Upper lobe of left lung (tissue), 6 donors: ENCODE data around the gene MTURN. TPM values are rescaled to one million over a fixed set of nuclear protein-coding genes. Genes with fewer than 3 reads are reported as not detected.

ENCODE experiments used
- ATAC-seq, 2 donors: fragments of 200-7000 bp; cut with Tn5 transposase; one replicate each; pipeline ENCODE4 v1.9.1; 2022; ENCODE audit warnings: mild to moderate bottlenecking in 2 of 2, moderate library complexity in 2 of 2; ENCODE audit not compliant: low FRiP score in 2 of 2
- DNase-seq, 2 donors: peaks; one replicate each; pipeline ENCODE4 v3.0.0-alpha.2; 2019 to 2020
- H3K27ac ChIP-seq, 4 donors: fragments of 200-600 bp; sonication (generic); one replicate each; pipeline ENCODE4 v1.5.1; 2016 to 2019
- H3K27me3 ChIP-seq, 4 donors: fragments of 200-600 bp; sonication (generic); one replicate each; pipeline ENCODE4 v1.5.1; 2017 to 2019
- H3K36me3 ChIP-seq, 4 donors: fragments of 200-600 bp; sonication (generic); one replicate each; pipeline ENCODE4 v1.5.1; 2016 to 2019
- H3K4me1 ChIP-seq, 4 donors: fragments of 200-600 bp; sonication (generic); one replicate each; pipeline ENCODE4 v1.5.1; 2018 to 2019
- H3K4me3 ChIP-seq, 4 donors: fragments of 200-600 bp; sonication (generic); one replicate each; pipeline ENCODE4 v1.5.1; 2017 to 2019; ENCODE audit warnings: mild to moderate bottlenecking in 2 of 4, moderate library complexity in 1 of 4
- H3K9me3 ChIP-seq, 4 donors: fragments of 200-600 bp; sonication (generic); one replicate each; pipeline ENCODE4 v1.5.1; 2018 to 2019
- CTCF ChIP-seq, 6 experiments: fragments of 450-650 bp in 4 of 6; fragments of 200-600 bp in 2 of 6; sonication (generic) in 2 of 6; IDR thresholded peaks; one replicate each; pipeline ENCODE4 v1.5.1; 2016 to 2019; ENCODE audit warnings: antibody characterized with exemption in 6 of 6
- EP300 ChIP-seq, 4 donors: sonication (generic); formaldehyde crosslinking; IDR thresholded peaks; one replicate each; pipeline ENCODE4 v1.5.1; 2017; ENCODE audit warnings: antibody characterized with exemption in 4 of 4, control low read depth in 2 of 4
- POLR2A ChIP-seq, 4 donors: fragments of 450-650 bp; IDR thresholded peaks; one replicate each; pipeline ENCODE4 v1.5.1; 2016 to 2017; ENCODE audit warnings: antibody characterized with exemption in 4 of 4, mild to moderate bottlenecking in 2 of 4
- POLR2AphosphoS5 ChIP-seq, 2 donors: sonication (generic); formaldehyde crosslinking; IDR thresholded peaks; one replicate each; pipeline ENCODE4 v1.5.1; 2017; ENCODE audit warnings: antibody characterized with exemption in 2 of 2
- WGBS, 2 donors: methylation state at CpG; one replicate each; pipeline ENCODE4 v1.1.5; 2017 to 2018; 5-methylcytosine and 5-hydroxymethylcytosine counted together
- total RNA-seq, 6 donors: library from RNA; depleted of rRNA in 4 of 6; stranded (reverse); fragments of >200 nt in 4 of 6; gene quantifications; one replicate each; pipeline versions ENCODE4 v1.1.0 to v1.2.1, GENCODE V29; 2016 to 2021
- donor health status: DM: no; HTN: no; CAD: no; lungs with moderate emphysema.
- donor health status: DM: no; HTN: yes; CAD: no; lungs with severe emphysema.

Gene MTURN
- total RNA-seq, 6 donors from 2014 or later, result 27.2 to 112 (median 39.6) TPM

GRCh38 chr7:30196408-30196807 lies 61.6 kb downstream of the MTURN start:
- H3K27ac ChIP-seq, result no peak overlapping the region
- ATAC-seq (no peak), DNase-seq (no peak)
- peaks cover 0 to 7% (median 2%) of the 10 kb centered on the region in 4 donors for H3K9me3 ChIP-seq
- H3K4me3 ChIP-seq, result no peak overlapping the region
- H3K36me3 ChIP-seq, result no peaks in the 10 kb centered on the region
- no peaks in the 10 kb centered on the region for H3K27me3 ChIP-seq
- H3K4me1 ChIP-seq, result no peaks in the 10 kb centered on the region
- TF ChIP-seq EP300 (IDR thresholded peaks at IDR 0.05) (no peak), CTCF (IDR thresholded peaks at IDR 0.05) (no peak)

GRCh38 chr7:30197438-30197837 lies 62.7 kb downstream of the MTURN start:
- Histone ChIP-seq H3K4me3 (no peak overlapping the region), H3K27ac (no peak overlapping the region), H3K4me1 (no peaks in the 10 kb centered on the region), H3K9me3 (peaks cover 0 to 7% (median 2%) of the 10 kb centered on the region in 4 donors), H3K36me3 (no peaks in the 10 kb centered on the region), H3K27me3 (no peaks in the 10 kb centered on the region)
- no peak for TF ChIP-seq POLR2A (IDR thresholded peaks at IDR 0.05)
- no peak for ATAC-seq
- WGBS, 2 donors, result 39 to 100% methylated on average over 1 of the region's 1 CpG
- no peak for DNase-seq

GRCh38 chr7:30199271-30199670 lies 64.5 kb downstream of the MTURN start:
- no peaks in the 10 kb centered on the region for H3K27me3 ChIP-seq
- TF ChIP-seq POLR2A (IDR thresholded peaks at IDR 0.05) (no peak), CTCF (IDR thresholded peaks at IDR 0.05) (no peak), POLR2AphosphoS5 (IDR thresholded peaks at IDR 0.05) (no peak), EP300 (IDR thresholded peaks at IDR 0.05) (no peak)
- ATAC-seq (no peak), DNase-seq (no peak)
- H3K36me3 ChIP-seq, result no peaks in the 10 kb centered on the region
- H3K9me3 ChIP-seq, result peaks cover 0 to 7% (median 2%) of the 10 kb centered on the region in 4 donors
- no peaks in the 10 kb centered on the region for H3K4me1 ChIP-seq
- no peak overlapping the region for H3K4me3 ChIP-seq
- H3K27ac ChIP-seq, result no peak overlapping the region
- WGBS, 2 donors, result 84 to 92% methylated on average over 2 to 3 of the region's 3 CpGs

DNA sequence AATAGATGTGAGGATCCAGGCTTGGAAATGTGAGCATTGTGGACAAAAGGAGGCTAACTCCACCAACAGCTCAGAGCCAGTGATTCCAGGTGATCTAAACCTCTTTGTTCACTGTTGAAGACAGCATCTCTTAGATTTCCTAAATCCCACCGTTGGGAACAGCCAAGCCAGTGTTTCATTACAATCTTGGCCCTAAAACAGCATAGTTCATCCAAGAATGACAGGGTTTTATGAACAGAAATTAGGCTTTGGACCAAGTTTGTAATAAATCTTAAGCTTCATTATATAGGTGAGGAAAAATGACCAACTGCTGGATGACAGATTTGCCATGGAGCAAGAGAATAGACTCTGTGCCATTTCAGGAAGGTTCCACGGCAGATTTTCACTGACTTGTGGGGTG lies 65.8 kb downstream of the MTURN start:
- TF ChIP-seq CTCF (IDR thresholded peaks at IDR 0.05) (no peak), POLR2AphosphoS5 (IDR thresholded peaks at IDR 0.05) (no peak), EP300 (IDR thresholded peaks at IDR 0.05) (no peak), POLR2A (IDR thresholded peaks at IDR 0.05) (no peak)
- Histone ChIP-seq H3K9me3 (peaks cover 0 to 7% (median 2%) of the 10 kb centered on the region in 4 donors), H3K27me3 (no peaks in the 10 kb centered on the region), H3K4me3 (no peak overlapping the region), H3K4me1 (no peaks in the 10 kb centered on the region), H3K36me3 (no peaks in the 10 kb centered on the region), H3K27ac (no peak overlapping the region)
- ATAC-seq (no peak), DNase-seq (no peak)
- WGBS, 2 donors, result 76 to 86% methylated on average over 2 of the region's 2 CpGs

DNA sequence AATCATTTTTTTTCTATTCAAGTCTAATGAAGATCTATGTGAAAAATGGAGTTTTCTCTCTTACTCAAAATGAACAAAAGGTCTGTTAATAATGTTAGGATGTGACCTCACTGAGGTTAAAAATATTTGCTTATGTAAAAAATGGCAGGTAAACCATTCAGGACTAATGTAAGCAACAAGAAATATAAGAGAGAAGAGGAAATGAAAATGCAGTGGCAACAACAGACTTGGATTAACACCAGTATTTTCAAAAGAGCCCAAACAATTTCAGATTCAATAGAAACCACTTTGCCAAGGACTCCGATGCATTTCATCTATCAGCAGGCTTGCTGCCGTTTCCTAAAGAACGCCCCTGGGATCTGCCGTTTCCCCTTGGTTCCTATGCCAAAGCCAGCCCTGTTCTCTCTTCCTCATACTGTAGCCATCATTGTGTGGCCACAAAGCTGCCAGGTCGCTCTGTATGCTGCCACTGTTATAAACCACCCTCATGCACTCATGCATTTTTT lies 66.4 kb downstream of the MTURN start:
- TF ChIP-seq CTCF (IDR thresholded peaks at IDR 0.05) (no peak), POLR2AphosphoS5 (IDR thresholded peaks at IDR 0.05) (no peak), EP300 (IDR thresholded peaks at IDR 0.05) (no peak), POLR2A (IDR thresholded peaks at IDR 0.05) (no peak)
- no peak overlapping the region for H3K4me3 ChIP-seq
- no peak for ATAC-seq
- WGBS, 2 donors, result 71 to 75% methylated on average over 5 of the region's 5 CpGs
- DNase-seq, result no peak
- peaks cover 0 to 1% (median under 1%) of the 10 kb centered on the region in 4 donors for H3K9me3 ChIP-seq
- no peaks in the 10 kb centered on the region for H3K36me3 ChIP-seq
- no peak overlapping the region for H3K27ac ChIP-seq
- H3K4me1 ChIP-seq, result no peaks in the 10 kb centered on the region
- no peaks in the 10 kb centered on the region for H3K27me3 ChIP-seq
